ENCODE results near the gene MDM4. TPM values are rescaled to one million over a fixed set of nuclear protein-coding genes. Genes with fewer than 3 reads are reported as not detected.

Gene MDM4
- total RNA-seq, 1 experiment from 2014 or later, result 49.6 TPM

GRCh38 chr1:204556458-204557052 lies 40.3 kb downstream of the MDM4 start:
- no peak overlapping the region for H2BK15ac ChIP-seq (ENCODE audit: low read depth, low read length)
- no peak for DNase-seq
- no peak overlapping the region for H2BK5ac ChIP-seq (ENCODE audit: insufficient read length, low read length)
- no peak overlapping the region for H4K8ac ChIP-seq (replicated peaks; ENCODE audit: insufficient read length, low read depth, low read length)
- H3K23ac ChIP-seq (ENCODE audit: insufficient read length, low read depth, low read length), result no peak overlapping the region
- H3K4me1 ChIP-seq (ENCODE audit: insufficient read depth, low read length), result peaks cover 3% of the 10 kb centered on the region; the same call in 1 of the 2 replicates
- no peak overlapping the region for H3K4me2 ChIP-seq (ENCODE audit: insufficient read depth, insufficient read length, low read length)
- no peak overlapping the region for H3K9ac ChIP-seq (ENCODE audit: extremely low read depth, insufficient read length, low read length)
- no peak overlapping the region for H2BK120ac ChIP-seq (ENCODE audit: low read depth, low read length, poor library complexity, severe bottlenecking)
- no peak overlapping the region for H3T11ph ChIP-seq (ENCODE audit: low read length)
- peaks cover 0 to 13% (median 12%) of the 10 kb centered on the region in 3 experiments for H3K36me3 Mint-ChIP-seq (ENCODE audit: insufficient read depth in 1 of 3, low read depth in 3 of 3)
- peaks cover 10 to 11% of the 10 kb centered on the region in 2 experiments for H3K4me1 Mint-ChIP-seq
- no peak overlapping the region for H2AK5ac ChIP-seq (ENCODE audit: insufficient read length, low read length)
- no peak overlapping the region for H3K27ac Mint-ChIP-seq
- no peak overlapping the region for H3K18ac ChIP-seq (ENCODE audit: insufficient read length, low read depth, low read length)
- H2AFZ ChIP-seq (ENCODE audit: low read length), result no peak overlapping the region
- H3K27me3 Mint-ChIP-seq (ENCODE audit: low read depth), result no peaks in the 10 kb centered on the region
- H3K27ac ChIP-seq (ENCODE audit: insufficient read length, low read depth, low read length), result no peak overlapping the region
- no peak overlapping the region for H2BK12ac ChIP-seq (ENCODE audit: insufficient read length, low read depth, low read length)
- no peaks in the 10 kb centered on the region for H3K79me1 ChIP-seq (ENCODE audit: insufficient read depth, low read depth, low read length, poor library complexity, severe bottlenecking)
- H4K91ac ChIP-seq (ENCODE audit: insufficient read length, low read depth, low read length), result no peak overlapping the region
- no peak for TF ChIP-seq CTCF (conservative IDR thresholded peaks at IDR 0.05)
- no peaks in the 10 kb centered on the region for H3K79me2 ChIP-seq (ENCODE audit: insufficient read depth, low read length)
- no peaks in the 10 kb centered on the region for H3K9me3 ChIP-seq (ENCODE audit: control insufficient read depth, low read depth, low read length)
- H3K27me3 ChIP-seq (ENCODE audit: insufficient read depth, low read length), result no peaks in the 10 kb centered on the region
- H3K14ac ChIP-seq (ENCODE audit: insufficient read depth, low read length), result no peak overlapping the region
- H4K5ac ChIP-seq (ENCODE audit: insufficient read length, low read depth, low read length), result no peak overlapping the region
- no peaks in the 10 kb centered on the region for H3K9me3 Mint-ChIP-seq
- H3K4ac ChIP-seq (ENCODE audit: low read depth, low read length), result no peak overlapping the region
- no peak overlapping the region for H2BK20ac ChIP-seq (ENCODE audit: low read depth, low read length, poor library complexity, severe bottlenecking)
- WGBS (ENCODE audit: extremely low coverage, insufficient read length, low lambda C conversion rate), result no CpG with 5 or more reads among the region's 7 CpGs
- no peak overlapping the region for H3K56ac ChIP-seq (ENCODE audit: insufficient read length, low read depth, low read length)
- no peak overlapping the region for H3K4me3 Mint-ChIP-seq
- no peaks in the 10 kb centered on the region for H4K20me1 ChIP-seq (ENCODE audit: control insufficient read depth, insufficient read depth, insufficient read length)
- H3K23me2 ChIP-seq (ENCODE audit: insufficient read length, low read depth, low read length, poor library complexity, severe bottlenecking), result no peaks in the 10 kb centered on the region

Measured in H9 (cell line).